HCEC 1CT (cell line): ENCODE measurements around the gene SLC22A25.
A peak's percentile ranks its signal among the peaks of the same experiment; 100 is the strongest.

Source experiments
- DNase-seq: peaks from one replicate; pipeline ENCODE4 v3.0.0-alpha.2; 2017

Gene SLC22A25

DNA sequence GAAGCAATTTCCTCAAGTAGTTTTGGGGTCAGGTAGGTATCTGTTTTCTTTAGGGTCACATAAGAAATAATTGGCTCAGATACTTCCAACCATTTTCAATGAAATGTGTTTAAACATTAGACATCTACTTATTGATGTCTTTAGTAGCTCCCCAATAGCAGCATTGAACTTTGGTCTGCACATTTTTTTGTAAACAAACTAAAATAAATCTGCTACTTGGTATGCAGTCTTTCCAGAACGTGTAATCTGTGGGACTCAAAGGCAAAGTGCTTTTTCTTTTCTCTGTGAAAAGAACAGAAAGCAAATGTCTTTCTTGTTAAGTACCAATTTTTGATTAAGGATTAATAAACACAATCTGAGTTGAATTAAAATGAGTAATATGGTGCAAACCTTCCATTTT, 13.6 kb downstream of the SLC22A25 start:
- DNase-seq, result no peak

DNA sequence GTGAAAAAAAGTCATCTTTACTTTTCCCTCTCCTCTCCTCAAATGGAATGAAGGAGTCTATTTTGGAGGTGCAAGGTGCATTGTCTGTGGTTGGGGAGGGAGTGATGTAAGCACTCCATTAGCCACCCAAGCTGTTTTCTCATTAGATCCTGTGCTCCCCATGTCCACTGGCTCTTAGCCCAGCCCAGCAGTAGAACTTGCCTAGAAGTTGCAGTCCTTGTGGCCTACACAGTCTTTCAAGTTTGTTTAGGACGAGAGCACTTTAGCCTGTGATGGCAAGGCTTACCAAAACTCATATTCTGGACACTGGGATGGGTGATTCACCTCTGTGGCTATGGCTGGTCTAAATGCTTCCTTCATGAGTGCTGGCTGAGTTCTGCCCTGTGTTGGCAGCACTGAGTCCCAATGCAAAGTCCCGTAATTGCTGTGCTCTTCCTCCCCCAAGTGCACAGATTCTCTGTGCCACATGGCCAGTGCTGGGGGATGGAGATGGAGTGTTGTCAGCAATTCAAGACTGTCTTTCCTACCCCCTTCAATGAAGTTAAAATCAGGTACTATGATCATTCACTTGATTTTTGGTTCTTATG, 15.8 kb downstream of the SLC22A25 start:
- no peak for DNase-seq

DNA sequence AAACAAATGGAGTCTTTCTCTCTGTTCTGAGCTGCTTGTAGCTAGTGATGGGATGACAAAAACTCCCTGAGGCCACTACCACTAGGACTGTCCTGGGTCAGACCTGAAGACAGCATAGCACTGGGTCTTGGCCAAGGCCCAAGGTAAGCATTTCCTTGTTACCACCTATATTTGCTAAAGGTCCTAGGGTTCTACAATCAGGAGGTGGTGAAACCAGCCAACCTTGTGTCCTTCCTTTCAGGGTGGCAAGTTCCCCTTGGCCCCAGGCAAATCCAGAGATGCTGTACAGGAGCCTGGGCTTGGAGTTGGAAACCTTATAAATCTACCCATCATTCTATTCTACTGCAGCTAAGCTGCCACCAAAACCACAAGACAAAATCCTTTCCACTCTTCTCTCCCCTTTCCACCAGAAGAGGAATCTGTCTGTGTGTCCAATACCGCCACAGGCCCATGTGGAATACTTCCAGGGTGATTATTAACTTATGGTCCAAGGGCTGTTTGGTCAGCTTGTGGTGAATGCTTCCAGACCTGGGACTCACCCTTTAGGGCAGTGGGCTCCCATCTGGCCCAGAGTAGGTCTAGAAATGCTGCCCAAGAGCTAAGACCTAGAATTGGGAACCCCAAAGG, 16.8 kb downstream of the SLC22A25 start:
- DNase-seq, result no peak

DNA sequence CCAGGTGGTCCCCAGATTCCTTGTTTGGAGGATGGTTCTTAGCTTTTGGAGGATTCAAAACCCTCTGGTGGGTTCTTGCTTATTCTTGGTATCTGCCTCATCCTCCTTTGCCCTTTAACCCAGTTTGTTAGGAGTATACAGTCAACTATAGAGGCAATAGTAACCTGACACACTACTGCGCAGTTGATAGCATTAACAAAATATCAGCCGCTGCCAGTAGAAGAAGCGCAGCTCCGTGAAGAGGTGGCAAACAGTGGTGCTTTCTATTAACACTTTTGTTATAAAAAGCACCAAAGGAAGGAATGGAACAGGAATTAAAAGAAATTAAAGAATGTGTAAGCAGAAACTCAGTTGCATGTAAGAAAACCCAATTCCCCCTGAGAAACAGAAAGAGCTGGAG, 29.3 kb downstream of the SLC22A25 start:
- DNase-seq, result no peak

DNA sequence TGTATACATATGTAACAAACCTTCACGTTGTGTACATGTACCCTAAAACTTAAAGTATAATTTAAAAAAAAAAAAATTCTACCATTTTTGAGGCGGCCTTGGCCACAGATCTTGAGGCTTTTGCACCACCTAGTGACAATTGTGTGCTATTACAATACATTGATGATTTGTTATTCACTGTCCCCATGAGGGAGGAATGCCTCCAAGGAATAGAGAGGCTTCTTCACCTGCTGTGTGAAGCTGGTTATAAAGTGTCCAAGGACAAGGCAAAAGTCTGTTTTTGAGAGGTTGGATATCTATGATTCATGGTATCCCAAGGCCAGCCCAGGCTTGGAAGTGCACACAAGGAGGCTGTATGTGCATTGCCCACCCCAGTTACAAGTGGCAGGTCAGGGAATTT, 30.7 kb downstream of the SLC22A25 start:
- DNase-seq, result peak; percentile 1

DNA sequence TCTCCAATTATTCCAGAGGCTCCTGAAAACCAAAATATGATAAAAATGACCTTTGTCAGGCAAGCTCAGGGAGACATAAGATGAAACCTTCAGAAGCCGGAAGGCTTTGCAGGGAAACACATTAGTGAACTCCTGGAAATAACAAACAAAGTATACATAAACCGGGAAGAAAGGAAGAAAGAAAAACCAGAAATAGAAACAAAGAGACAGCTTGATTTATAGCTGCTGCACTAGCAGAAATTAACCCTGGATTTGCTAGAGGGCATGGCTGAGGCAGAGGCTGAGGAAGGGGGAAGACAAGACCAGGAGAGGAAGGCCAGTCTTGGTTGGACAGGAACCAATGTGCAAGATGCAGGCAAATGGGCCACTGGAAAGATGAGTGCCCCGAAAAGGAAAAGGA, 33.3 kb downstream of the SLC22A25 start:
- DNase-seq, result no peak
